Femur (tissue), 1 donor: ENCODE measurements around the gene RPL7A.
"Not testable (repeated sequence)": the region's sequence is repeated elsewhere in the genome, so short reads cannot be mapped to it uniquely, and the experiment has no call there.

Experiments
- DNase-seq: peaks from one replicate; pipeline ENCODE4 v3.0.0-alpha.2; 2017

The RPL7A gene

GRCh38 chr9:133370685-133371084, 22.7 kb downstream of the RPL7A start:
- no peak for DNase-seq

- no peak for DNase-seq
Measured at GRCh38 chr9:133371261-133371711, 23.3 kb downstream of the RPL7A start.

- DNase-seq: no peak
Measured at GRCh38 chr9:133372144-133372543, 24.1 kb downstream of the RPL7A start.

GRCh38 chr9:133374612-133375115, 26.6 kb downstream of the RPL7A start:
- DNase-seq: no peak

- peak; percentile 55 for DNase-seq
Measured at GRCh38 chr9:133375116-133375723, 27.2 kb downstream of the RPL7A start.

GRCh38 chr9:133375724-133376654, 28.0 kb downstream of the RPL7A start, which contains the start of the genes STKLD1 and SURF4:
Gene STKLD1 (plus strand): TSS chr9:133376366. CDS start chr9:133376474, 108 bp downstream.
Gene SURF4 (minus strand): TSS chr9:133376060. CDS start chr9:133375969, 91 bp downstream.
- DNase-seq: peak; percentile 97

GRCh38 chr9:133377280-133377679, 29.3 kb downstream of the RPL7A start:
- DNase-seq: not testable (repeated sequence)

- DNase-seq: no peak
Measured at GRCh38 chr9:133377721-133378216, 29.8 kb downstream of the RPL7A start.

GRCh38 chr9:133378408-133378962, 30.5 kb downstream of the RPL7A start:
- DNase-seq: no peak

- DNase-seq: no peak
Measured at GRCh38 chr9:133379153-133380086, 31.4 kb downstream of the RPL7A start.

- no peak for DNase-seq
Measured at GRCh38 chr9:133380734-133381133, 32.7 kb downstream of the RPL7A start.

GRCh38 chr9:133382507-133383141, 34.6 kb downstream of the RPL7A start:
- DNase-seq: no peak

GRCh38 chr9:133383438-133383837, 35.4 kb downstream of the RPL7A start:
- DNase-seq: no peak

- no peak for DNase-seq
Measured at GRCh38 chr9:133384736-133385321, 36.8 kb downstream of the RPL7A start.

GRCh38 chr9:133385452-133385851, 37.4 kb downstream of the RPL7A start:
- no peak for DNase-seq

GRCh38 chr9:133386338-133386737, 38.3 kb downstream of the RPL7A start:
- DNase-seq: no peak

GRCh38 chr9:133387680-133388079, 39.7 kb downstream of the RPL7A start:
- DNase-seq: no peak

- no peak for DNase-seq
Measured at GRCh38 chr9:133389025-133389557, 41.1 kb downstream of the RPL7A start.

GRCh38 chr9:133389562-133389961, 41.5 kb downstream of the RPL7A start:
- DNase-seq: no peak

- no peak for DNase-seq
Measured at GRCh38 chr9:133390713-133391112, 42.7 kb downstream of the RPL7A start.

- DNase-seq: not testable (repeated sequence)
Measured at GRCh38 chr9:133391449-133391848, 43.4 kb downstream of the RPL7A start.
